Stimulated activated CD4-positive, alpha-beta T cell treated with anti-CD3 and anti-CD28 coated beads, Interleukin-12 subunit alpha, Interleukin-12 subunit beta, amount 100 ng/mL, for 24 hours (primary cell): ENCODE results near the gene CCSER2.
"Not testable (repeated sequence)": the region's sequence is repeated elsewhere in the genome, so short reads cannot be mapped to it uniquely, and the experiment has no call there.

Experiments used
- DNase-seq, 2 experiments: peaks; one replicate each; pipeline ENCODE4 v3.0.0-alpha.2; 2020; ENCODE audit warnings: low read depth in 2 of 2

Gene CCSER2

DNA sequence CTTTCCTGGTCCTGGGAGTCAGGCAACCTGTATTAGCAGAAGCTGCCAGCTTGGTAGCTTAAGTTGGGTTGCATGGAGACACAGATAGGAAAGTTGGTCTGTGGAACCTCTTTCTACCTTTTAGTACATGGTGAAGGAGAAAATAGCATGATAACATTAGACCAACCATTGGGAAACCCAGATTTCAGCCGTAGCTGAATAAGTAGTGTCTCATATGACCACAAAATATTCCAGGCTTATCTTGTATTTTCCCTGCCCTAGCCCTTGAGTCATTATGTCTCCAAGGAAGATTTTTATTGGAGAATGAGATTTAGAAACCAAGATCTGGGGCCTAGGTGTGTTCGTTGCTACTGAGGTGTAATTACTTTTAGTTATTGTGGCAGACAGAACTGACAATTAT, 67.2 kb downstream of the CCSER2 start:
- no peak for DNase-seq

DNA sequence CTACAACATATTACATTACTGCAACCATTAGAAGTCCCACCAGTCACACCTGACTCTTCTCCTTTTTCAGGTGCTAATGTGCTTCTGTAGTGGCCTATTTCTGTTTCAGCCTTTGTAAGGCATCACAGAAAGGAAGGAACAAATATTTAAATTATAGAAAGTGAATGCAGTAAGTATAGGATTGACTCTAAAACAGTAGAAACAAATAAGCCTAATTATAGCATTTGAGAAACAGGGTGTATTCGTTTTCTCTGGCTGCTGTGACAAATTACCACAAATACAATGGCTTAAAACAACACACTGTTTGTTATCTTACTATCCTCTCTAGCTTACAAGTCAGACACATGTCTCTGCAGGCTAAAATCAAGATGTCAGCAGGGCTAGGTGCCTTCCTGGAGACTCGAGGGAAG, 69.4 kb downstream of the CCSER2 start:
- no peak for DNase-seq

DNA sequence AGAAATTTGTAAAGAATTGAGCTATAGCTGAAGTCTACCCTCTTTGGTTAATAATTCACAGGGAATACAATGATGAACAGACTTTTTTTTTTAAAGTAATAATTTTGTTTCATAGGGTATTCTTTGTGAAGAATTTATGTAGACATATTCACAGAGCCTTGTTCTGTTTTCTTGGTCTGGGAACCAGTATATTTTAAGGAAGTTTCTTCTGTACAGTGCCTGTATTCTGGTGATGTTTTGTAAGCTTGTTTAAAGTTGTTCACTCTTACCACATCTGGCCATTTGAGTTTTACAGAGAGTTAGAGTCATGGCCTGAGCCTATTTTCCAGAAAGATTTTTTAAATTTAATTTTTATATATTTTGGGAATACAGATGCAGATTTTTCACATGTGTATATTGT, 70.3 kb downstream of the CCSER2 start:
- DNase-seq: no peak

DNA sequence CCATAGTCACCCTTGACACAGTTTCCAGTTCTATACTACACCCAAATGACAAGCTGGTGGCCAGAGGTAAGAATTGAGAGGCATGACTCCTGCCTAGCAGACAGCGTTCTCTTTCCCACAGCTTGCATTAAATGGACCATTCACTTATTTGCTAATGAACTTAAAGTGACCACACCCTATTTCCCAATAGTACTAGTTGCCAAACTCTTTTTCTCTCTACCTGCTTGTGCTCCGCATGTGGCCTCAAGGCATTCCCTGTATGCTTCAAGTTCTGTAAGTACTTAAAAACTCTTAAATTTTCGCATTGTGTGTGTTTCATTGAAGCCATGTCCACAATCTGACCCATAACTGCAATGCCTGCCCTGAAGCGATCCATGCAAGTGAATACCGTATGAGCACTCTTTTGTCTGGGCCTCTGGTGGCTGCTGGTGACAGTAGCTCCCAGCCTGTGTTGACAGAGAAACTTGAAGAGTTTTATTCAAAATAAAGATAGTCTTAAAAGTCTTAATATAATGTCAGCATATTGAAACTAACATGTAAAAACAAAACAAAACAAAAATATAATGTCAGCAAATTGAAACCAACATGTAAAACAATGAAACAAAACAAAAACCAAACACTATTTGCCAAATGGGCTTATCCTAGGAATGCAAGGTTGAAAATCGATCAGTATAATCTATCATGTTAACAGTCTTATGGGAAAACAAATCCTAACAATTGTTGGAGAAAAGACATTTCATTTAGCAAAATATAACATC, 73.6 kb downstream of the CCSER2 start:
- no peak for DNase-seq

DNA sequence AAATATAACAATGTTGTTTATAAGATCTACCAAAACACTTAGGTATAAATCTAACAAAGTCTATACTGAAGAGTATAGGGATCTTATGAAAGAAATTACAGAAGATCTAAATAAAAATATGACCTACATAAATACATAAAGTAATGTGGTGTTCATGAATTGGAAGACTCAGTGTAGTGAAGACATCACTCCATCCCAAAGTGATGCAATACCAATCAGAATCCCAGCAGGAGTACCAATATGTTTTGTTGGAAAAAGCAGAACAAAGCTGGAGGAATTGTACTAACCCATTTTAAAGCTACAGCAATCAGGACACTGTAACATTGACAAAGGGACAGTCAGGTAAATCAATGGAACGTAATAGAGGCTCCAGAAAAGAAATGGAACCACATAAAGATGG, 76.4 kb downstream of the CCSER2 start:
- DNase-seq: no peak

DNA sequence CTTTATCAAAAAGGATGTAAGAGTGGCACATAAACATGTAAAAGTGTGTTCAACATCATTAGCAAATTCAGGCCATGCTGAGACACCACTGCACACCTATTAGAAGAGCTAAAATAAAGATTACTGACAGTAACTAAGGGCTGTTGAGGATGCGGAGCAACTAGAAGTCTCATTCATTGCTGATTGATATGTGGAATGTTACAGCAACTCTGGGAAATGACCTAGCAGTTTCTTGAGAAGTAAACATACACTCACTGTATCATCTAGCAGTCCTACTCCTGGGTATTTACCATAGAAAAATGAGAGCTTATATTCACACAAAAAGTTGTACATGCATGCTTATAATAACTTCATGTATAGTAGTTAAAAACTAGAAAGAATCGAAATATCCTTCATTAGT, 77.3 kb downstream of the CCSER2 start:
- DNase-seq: no peak

DNA sequence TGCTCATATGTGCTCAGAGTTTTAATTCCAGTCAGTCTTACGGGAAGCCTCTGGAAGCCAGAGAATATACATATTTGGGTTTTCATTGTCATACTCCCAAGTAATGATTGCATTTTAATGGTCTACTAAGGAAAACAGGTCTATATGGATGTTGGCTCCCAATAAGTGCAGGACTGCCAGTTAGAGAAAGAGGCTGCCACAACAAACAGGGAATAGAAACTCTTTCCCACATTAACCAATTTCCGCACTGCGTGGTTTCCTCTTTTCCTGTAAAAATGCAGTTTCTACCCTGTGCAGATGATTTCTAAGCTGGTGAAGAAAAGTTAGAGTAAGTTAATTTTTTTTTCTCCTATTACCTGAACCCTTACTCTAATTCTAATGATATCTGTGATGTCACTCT, 78.2 kb downstream of the CCSER2 start:
- DNase-seq: no peak

DNA sequence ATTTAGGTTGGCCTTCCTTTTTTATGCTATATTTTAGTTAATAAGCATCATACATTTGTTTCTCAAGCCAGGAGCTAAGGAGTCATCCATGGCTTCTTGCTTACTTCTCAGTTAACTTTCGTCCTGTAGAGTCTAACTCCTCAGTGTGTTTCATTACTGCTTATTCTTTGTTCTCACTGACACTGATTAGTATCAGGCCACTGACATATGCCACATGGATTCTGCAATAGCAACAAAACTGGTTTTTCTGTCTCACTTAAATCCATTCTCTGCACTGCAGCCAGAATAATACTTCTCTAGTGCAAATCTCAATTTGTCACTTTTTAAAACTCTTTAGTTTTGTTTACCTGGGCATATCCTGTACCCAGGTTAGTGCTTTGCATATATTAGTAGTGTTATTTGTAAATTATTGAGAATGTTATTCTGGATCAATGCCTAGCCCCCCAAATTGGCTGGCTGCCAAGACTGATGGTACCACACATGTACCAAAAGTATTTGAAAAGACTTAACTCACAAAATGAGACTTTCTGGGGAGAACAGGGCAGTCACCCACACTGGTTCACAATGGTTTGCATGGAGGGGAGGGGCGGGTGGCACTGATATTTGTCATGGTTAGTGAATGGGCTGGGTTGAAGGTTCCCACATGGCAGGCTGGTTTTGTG, 79.1 kb downstream of the CCSER2 start:
- no peak for DNase-seq

DNA sequence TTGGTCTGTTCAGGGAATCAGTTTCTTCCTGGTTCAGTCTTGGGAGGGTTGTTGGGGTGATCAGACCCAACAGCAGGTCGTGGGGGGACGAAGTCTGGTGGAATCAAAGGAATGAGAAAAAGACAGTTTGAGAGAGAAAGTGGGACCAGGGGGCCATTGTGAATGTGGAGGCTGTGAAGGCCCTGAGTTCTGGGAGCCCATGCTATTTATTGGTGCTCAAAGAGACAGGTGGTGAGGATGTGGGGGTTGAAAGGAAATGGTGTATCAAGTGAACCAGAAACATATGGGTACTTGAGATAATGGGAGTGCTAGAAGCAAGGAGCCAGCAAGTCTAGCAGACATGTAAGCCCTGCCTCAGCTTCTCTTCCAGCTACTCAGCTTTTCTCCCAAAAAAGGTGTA, 84.1 kb downstream of the CCSER2 start:
- DNase-seq: no peak

DNA sequence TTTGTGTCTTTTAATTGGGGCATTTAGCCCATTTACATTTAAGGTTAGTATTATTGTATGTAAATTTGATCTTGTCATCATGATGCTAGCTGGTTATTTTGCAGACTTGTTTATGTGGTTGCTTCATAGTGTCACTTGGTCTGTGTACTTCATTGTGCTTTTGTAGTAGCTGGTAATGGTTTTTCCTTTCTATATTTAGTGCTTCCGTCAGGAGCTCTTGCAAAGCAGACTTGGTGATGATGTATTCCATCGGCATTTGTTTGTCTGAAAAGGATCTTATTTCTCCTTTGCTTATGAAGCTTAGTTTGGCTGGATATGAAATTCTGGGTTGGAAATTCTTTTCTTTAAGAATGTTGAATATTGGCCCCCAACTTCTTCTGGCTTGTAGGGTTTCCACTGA, 85.7 kb downstream of the CCSER2 start:
- not testable (repeated sequence) for DNase-seq

DNA sequence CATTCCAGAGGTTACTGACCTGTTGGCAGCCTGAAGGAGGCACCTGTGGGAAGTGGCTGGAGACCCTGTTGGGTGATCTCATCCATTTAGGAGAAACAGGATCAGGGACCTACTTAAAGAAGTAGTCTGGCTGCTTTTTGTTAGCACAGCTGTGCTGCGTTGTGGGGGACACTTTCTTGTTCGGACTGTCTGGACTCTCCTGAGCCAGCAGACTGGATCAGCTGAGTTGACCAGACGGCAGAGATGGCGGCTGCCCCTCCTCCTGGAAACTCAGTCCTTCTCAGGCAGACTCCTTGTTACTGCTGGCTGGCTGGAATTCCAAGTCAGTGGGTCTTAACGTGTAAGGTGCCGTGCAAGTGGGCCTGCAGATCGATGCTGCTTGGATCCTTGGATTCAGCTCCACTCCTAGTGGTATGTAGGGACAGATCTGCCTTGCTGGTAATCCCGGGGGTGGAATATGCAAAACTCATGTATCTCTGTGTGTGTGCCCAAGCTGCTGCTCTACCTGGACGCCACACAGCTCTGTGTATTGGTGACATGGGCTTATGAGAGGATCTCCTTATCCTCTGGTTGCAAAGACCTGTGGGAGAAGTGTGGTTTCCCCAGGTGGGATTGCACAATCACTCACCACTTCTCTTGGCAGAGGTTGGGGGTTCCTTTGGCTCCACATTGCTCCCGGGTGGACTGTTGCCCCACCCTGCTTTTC, 87.3 kb downstream of the CCSER2 start:
- DNase-seq: no peak

DNA sequence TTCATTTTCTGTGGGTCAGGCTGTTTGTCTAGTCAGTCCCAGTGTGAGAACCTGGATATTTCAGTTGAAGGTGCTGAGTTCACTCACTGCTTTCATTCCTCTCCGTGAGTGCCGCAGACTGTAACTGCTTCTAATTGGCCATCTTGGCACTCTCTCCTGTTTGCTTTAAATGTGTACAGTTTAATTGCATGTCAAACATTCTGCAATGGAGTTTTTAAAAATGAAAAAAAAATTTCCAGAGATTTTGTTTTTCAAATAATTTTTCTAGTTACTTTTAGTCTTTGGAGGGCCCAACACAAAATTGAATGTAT, 87.8 kb downstream of the CCSER2 start:
- no peak for DNase-seq

DNA sequence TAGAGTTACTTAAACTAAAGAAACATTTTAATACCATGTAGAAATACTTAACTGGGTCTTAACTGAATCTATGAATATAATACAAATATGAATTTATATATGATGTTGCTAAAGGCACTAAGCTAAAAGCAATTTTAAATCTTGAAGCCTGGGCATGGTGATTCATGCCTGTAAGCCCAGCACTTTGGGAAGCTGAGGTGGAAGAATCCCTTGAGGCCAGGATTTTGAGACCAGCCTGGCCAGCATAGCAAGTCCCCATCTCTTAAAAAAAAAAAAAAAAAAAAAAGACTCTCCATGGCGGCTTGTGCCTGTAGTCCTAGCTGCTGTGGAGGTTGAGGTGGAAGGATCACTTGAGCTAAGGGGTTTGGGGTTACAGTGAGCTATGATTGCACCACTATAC, 95.3 kb downstream of the CCSER2 start:
- no peak for DNase-seq

DNA sequence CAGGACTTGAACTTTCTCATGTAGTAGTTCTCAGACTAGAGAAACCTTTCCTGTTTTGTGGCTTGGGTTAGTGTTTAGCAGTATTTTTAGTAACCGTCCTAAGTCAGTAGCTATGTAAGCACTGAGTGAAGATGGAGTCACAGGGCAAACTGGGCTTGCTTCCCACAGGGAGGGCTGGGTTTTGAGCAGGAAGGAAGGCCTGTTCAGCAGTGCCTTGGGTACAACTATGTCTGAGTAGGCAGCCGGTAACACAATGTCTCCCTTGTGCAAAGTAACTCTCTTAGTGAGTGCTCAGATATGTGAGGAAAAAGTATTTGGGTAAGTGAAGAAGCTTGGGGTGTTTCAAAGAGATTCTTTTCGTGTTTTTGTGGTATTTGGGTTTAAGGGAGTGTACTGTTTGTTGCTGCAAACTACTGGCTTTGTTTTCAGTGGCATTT, 96.4 kb downstream of the CCSER2 start:
- DNase-seq: no peak

DNA sequence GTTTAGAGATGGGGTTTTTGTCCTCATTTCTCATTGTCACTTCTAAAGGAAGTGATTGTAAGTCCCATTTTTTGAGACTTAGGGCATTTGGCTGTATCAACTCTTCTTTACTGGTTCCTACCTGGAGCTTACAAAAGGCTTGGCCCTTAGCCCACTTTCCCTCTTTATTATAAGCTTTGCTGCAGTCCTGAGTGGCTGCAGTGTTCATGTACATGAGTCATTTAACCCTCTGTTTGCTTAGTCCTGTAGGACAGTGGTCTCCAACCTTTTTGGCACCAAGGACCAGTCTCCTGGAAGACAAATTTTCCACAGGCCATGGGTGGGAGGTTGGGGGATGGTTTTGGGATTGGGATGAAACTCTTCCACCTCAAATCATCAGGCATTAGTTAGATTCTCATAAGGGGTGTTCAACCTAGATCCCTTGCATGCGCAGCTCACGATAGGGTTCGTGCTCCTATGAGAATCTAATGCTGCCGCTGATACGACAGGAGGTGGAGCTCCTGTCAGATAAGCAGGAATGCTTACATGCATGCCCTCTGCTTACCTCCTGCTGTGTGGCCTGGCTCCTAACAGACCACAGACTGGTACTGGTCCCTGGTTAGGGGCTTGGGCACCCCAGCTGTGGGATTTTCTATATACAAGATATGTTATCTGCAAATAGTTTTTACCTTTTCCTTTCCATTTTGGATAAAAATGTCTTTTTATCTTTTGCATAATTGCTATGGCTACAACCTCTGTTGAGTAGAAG, 99.7 kb downstream of the CCSER2 start:
- DNase-seq: no peak

DNA sequence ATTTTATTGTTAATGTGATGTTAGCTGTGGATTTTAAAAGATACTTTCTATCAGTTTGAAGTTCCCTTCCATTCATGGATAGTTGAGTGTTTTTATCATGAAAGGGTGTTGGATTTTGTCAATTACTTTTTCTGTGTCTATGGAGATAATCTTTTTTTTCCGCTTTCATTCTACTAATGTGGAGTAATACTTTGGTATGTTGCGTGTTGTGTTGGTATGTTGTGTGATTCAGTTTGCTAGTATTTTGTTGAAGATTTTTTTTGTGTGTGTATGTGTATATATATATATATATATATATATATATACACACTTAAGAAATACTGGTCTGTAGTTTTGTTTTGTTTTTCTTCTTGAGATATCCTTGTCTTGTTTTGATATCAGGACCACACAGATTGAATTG, 100.3 kb downstream of the CCSER2 start:
- DNase-seq: no peak

DNA sequence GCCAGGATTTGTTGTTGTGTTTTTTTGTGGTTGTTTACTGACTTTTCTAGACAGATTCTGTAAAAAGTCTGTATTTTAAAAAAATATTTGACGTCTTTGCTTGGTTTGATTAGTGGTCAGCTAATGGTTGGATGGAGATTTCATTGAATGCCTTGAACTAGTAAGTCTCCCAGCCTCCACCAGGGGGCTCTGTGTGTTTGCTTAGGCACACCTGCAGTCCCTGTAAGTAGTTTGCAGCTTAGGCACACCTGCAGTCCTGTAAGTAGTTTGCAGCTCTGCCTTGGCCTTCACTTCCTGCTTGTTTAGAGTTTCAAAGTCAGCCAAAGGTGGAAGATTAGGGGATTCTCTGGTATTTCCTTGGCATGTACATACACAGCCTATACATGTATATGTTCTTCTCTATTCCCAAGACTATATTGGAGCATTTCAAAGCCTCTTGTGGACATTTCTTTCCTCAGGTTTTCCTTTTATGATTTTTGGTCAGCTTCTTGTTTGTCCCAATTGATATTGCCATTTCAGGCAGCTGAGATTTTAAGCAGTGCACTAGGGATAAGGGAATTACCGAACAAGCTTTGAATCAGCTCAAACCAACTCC, 101.6 kb downstream of the CCSER2 start:
- peak; percentile 35 to 65 for DNase-seq

DNA sequence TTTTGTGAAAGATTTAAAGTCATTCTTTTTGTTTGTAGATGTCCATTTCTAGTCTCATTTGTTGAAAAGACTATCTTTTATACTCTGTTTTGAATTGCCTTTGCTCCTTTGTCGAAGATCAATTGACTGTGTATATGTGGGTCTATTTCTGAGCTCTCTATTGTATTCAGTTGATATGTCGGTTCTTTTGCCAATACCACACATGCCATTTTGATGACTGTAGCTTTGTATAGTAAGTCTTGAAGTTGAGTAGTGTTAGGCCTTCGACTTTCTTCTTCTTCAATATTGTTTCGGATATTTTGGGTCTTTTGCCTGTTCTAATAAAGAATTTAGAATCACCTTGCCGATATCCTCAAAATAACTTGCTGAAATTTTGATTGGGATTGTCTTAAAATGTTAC, 104.5 kb downstream of the CCSER2 start:
- no peak for DNase-seq

DNA sequence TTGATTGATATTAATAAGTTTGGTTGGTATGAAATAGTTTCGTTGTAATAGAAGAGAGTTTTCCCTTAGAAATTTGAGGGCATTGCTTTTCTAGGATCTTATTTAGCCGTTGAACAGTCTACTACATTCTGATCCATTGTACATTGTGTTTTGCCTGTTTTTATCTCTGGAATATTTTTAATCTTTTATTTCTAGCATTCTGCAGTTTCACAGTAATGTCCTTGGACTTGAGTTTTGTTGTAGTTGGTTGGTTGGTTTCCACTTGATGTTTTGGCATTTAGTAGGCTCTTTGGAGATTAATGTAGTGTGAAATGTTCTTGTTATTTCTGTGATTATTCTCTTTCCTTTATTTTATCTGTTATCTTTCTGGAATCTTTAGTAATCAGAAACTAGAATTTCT, 112.4 kb downstream of the CCSER2 start:
- no peak for DNase-seq

DNA sequence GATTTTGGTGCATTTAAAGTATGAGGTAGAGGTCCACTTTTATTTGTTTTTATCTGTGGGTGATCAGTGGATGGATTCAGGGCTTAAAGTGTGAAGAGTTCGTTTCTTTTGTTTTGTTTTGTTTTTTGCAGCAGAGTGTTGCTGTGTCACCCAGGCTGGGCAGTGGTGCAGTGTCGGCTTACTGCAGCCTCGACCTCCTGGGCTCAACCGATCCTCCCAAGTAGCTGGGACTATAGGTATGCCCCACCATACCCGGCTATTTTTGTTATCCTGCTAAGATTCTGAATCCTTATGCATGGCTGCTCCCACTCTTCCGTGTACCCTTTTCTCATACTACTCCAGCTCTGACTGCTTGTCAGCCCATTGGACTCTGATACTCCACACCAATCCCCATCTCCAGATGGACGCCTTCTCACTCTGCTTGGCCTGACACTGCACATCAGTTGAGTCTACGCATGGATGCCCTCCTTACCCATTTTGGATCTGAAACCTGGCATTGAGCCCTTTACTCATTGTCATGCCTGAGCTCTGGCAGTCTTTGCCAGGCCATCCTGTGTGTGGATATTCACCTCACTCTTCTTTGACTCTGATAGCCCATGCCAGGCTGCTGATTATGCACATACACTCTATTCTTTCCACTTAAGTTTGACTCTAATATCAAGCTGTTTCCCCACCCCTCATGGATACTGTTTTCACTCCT, 119.5 kb downstream of the CCSER2 start:
- no peak for DNase-seq

DNA sequence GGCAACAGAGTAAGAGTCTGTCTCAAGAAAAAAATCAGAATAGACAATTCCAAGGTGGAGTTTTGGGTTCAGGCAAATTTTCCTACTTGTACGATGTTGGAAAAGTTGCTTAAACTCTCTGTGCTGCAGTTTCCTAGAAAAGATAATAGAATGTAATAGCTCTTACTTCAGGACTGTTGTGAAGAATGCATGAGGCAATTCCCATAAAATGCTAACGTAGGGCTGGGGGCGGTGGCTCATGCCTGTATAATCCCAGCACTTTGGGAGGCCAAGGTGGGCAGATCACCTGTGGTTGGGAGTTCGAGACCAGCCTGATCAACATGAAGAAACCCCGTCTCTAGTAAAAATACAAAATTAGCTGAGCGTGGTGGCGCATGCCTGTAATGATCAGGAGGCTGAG, 121.0 kb downstream of the CCSER2 start:
- DNase-seq: not testable (repeated sequence)
